Fibroblast of pulmonary artery (primary cell): ENCODE data around the gene CDC42BPA.

ENCODE experiments used
- DNase-seq: peaks from one replicate; pipeline ENCODE4 v3.0.0-alpha.2; 2010; ENCODE audit warnings: low read depth
- H3K4me3 ChIP-seq: replicated peaks from 2 replicates; pipeline ENCODE4 v1.5.1; 2011; ENCODE audit warnings: low read depth, mild to moderate bottlenecking, control low read depth, low read length, moderate library complexity
- CTCF ChIP-seq: IDR thresholded peaks from 2 replicates; pipeline ENCODE4 v1.5.1; 2011; ENCODE audit warnings: mild to moderate bottlenecking, control low read depth, low read length, inconsistent platforms; ENCODE audit errors: missing control alignments

Gene CDC42BPA

DNA sequence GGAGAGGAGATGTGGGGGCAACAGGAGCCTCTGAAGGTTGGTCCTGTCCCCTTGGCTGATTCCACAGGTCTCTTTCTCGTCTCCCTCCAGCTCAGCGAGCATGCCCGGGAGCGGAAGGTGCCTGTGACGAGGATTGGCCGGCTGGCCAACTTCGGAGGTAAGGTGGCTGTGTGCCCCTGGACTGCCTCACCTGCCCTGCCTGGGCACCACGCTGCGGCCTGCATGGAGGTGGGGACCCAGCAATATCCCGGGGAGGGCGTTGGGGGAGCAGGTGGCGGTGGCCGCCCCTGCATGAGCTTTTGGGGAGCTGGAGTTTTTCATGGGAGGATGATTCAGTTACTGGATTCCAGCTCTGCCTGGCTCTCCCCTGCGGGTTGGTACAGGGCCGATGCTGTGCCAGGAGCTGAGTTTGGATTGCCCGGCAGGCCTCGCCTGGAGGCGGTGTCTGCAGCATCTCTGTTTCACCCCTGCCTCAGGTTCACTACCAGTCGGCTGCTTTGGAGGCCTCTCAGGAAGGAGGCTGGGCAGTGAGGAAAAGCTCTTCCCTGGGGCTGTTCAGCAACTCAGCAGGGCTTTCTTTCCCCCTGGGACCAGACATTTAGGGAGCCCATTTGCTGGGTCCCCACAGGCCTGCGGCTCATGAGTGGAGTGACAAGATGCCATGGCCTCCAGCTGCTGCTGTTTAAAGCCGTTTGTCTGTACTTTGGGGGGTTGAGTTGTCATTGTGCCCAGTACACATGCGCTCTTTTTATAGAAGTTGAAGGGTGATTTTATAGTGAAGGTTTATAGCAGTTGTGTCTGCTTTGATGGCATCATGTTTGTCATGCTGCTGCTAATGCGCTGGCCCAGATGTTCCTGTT, 352.5 kb downstream of the CDC42BPA start:
- H3K4me3 ChIP-seq = no peak overlapping the region
- TF ChIP-seq CTCF = no peak
- no peak for DNase-seq

DNA sequence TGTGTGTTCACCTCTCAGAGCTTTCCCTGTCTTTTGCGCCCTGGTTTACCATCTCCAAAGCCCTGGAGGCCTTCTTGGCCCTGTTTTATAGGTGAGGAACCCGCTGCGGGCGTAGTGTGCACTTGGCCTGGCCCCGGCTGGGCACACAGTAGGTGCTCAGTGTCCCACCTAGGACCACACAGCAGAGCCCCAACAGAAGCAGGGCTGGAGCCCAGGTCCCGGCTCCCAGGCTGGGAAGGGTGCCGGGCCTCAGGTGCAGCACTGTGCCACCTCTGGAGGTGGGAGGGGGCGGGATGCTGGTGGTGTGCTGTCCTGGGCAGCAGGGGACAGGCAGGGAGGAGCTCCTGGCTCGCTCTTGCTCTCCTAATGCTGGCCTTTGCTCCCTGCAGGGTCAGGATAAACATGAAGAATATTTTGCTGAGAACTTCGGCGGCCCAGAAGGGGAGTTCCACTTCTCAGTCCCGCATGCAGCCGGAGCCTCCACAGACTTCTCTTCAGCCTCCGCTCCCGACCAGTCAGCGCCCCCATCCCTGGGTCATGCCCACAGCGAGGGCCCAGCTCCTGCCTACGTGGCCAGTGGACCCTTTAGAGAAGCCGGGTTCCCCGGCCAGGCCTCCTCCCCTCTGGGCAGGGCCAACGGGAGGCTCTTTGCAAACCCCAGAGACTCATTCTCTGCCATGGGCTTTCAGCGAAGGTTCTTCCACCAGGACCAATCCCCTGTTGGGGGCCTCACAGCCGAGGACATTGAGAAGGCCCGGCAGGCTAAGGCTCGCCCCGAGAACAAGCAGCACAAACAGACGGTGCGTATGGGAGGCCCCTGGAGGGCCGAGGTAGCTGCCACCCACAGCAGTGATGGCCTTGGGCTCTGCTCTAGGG, 353.4 kb downstream of the CDC42BPA start:
- TF ChIP-seq CTCF = no peak
- no peak overlapping the region for H3K4me3 ChIP-seq
- no peak for DNase-seq

DNA sequence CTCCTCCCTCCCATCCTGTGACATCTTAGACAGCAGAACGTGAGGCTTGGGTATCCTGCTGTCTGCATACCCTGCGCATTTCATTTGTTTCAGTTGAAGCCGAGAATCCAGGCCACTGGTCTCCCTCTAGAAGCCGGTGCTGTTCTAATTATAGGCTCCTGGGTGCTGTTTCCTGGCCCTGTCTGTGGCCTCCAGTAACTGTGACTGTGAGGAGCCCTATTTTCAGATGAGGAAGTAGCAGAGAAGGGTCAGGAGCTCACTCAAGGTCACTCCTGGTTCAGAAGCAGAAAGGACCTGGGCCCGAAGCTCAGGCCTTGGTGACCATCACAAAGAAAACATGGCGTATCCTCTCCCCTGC, 354.2 kb downstream of the CDC42BPA start:
- H3K4me3 ChIP-seq = no peak overlapping the region
- DNase-seq = no peak
- TF ChIP-seq CTCF = no peak

GRCh38 chr1:226962421-226963391, 355.6 kb downstream of the CDC42BPA start:
- TF ChIP-seq CTCF = no peak
- no peak for DNase-seq
- no peak overlapping the region for H3K4me3 ChIP-seq

GRCh38 chr1:226960944-226961765, 357.1 kb downstream of the CDC42BPA start:
- no peak for TF ChIP-seq CTCF
- H3K4me3 ChIP-seq = no peak overlapping the region
- DNase-seq = no peak

GRCh38 chr1:226960256-226960655, 358.0 kb downstream of the CDC42BPA start:
- no peak overlapping the region for H3K4me3 ChIP-seq
- DNase-seq = no peak
- no peak for TF ChIP-seq CTCF
